Tibial artery (tissue), 4 donors: ENCODE results near the gene SHE.

Experiments used
- DNase-seq, 2 donors: peaks; one replicate each; pipeline ENCODE4 v3.0.0-alpha.2; 2019
- H3K27ac ChIP-seq, 2 donors: fragments of 200-600 bp; sonication (generic) in 1 of 2; 1 replicate in 1 of 2; 2 replicates in 1 of 2; pipeline ENCODE4 v1.5.1; 2018 to 2019; ENCODE audit warnings: mild to moderate bottlenecking in 1 of 2
- H3K27me3 ChIP-seq, 2 donors: fragments of 200-600 bp; sonication (generic) in 1 of 2; one replicate each; pipeline versions ENCODE4 v1.5.1 to v1.6.0; 2016 to 2019
- H3K36me3 ChIP-seq, 3 donors: fragments of 200-600 bp; sonication (generic) in 2 of 3; one replicate each; pipeline ENCODE4 v1.5.1; 2016 to 2019; ENCODE audit warnings: mild to moderate bottlenecking in 2 of 3
- H3K4me1 ChIP-seq, 4 donors: fragments of 200-600 bp; sonication (generic) in 2 of 4; 1 replicate in 3 of 4; 2 replicates in 1 of 4; pipeline ENCODE4 v1.5.1; 2016 to 2019
- H3K4me3 ChIP-seq, 2 donors: fragments of 200-600 bp; sonication (generic) in 1 of 2; 1 replicate in 1 of 2; 2 replicates in 1 of 2; pipeline ENCODE4 v1.5.1; 2018 to 2019; ENCODE audit warnings: mild to moderate bottlenecking in 2 of 2
- H3K9me3 ChIP-seq, 3 donors: fragments of 200-600 bp; sonication (generic) in 1 of 3; one replicate each; pipeline ENCODE4 v1.5.1; 2016 to 2019
- intact Hi-C: fragments of 100-400 bp; cut with DNase I; formaldehyde crosslinking; loops from one replicate; pipeline ENCODE4 v1.15.0; 2023; ENCODE audit warnings: low total_unique reads
- TF ChIP-seq, protein P1 (sequence below), 2 experiments: fragments of 200-600 bp in 1 of 2; fragments of 450-650 bp in 1 of 2; IDR thresholded peaks; one replicate each; pipeline ENCODE4 v1.5.1; 2017 to 2019; ENCODE audit warnings: antibody characterized with exemption in 2 of 2, mild to moderate bottlenecking in 1 of 2, moderate library complexity in 1 of 2

Gene SHE

DNA sequence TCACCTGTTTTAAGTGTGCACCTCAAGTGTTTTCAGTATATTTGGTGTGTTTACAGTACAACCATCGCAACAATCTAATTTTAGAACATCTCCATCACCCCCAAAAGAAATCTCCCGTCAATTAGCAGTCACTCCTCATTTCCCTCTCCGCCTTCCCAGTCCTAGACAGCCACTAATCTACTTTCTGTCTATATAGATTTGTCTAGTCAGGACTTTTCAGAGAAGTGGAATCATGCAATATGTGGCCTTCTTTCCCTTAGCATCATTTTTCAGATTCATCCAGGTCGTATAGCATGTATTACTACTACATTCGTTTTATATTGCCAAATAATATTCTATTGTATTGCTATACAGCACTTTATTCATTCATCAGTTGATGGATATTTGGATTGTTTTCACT is 1.7 kb upstream of the SHE start:
- peaks cover 0 to 70% of the 10 kb centered on the region in 2 donors for H3K27me3 ChIP-seq

DNA sequence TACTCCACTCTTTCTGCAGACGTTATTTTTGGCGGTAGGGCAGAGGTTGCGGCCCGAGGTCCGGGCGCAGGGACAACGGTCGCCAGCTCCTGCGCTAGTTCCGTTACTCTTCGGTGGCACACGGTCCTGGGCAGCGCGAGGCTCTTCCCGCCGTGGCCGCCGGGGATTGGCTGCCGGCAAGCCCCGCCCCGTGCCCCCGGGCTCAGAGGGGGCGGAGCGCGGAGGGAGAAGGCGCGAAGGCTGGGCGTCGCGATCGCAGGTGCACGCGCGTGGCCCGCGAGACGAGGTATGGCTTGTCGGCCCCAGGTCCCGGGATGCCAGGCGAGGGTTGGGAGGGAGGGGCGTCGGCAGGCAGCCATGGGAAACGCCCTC is 518 bp upstream of the SHE start:
- Histone ChIP-seq H3K4me3 (peak overlapping the region; percentile 41 to 54), H3K27ac (no peak overlapping the region)
- TF ChIP-seq, protein P1, sequence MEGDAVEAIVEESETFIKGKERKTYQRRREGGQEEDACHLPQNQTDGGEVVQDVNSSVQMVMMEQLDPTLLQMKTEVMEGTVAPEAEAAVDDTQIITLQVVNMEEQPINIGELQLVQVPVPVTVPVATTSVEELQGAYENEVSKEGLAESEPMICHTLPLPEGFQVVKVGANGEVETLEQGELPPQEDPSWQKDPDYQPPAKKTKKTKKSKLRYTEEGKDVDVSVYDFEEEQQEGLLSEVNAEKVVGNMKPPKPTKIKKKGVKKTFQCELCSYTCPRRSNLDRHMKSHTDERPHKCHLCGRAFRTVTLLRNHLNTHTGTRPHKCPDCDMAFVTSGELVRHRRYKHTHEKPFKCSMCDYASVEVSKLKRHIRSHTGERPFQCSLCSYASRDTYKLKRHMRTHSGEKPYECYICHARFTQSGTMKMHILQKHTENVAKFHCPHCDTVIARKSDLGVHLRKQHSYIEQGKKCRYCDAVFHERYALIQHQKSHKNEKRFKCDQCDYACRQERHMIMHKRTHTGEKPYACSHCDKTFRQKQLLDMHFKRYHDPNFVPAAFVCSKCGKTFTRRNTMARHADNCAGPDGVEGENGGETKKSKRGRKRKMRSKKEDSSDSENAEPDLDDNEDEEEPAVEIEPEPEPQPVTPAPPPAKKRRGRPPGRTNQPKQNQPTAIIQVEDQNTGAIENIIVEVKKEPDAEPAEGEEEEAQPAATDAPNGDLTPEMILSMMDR (IDR thresholded peaks at IDR 0.05), result no peak

More for the DNA sequence above, 1.7 kb upstream of the SHE start:
- TF ChIP-seq, protein P1 (IDR thresholded peaks at IDR 0.05), result no peak
- H3K4me3 ChIP-seq, result no peak overlapping the region
- no peaks in the 10 kb centered on the region for H3K36me3 ChIP-seq
- intact Hi-C loops, result no loop called here
- no peak for DNase-seq
- peaks cover 0 to 17% (median 11%) of the 10 kb centered on the region in 4 donors for H3K4me1 ChIP-seq
- H3K9me3 ChIP-seq, result peaks cover 0 to 7% (median 3%) of the 10 kb centered on the region in 3 donors
- no peak overlapping the region for H3K27ac ChIP-seq

DNA sequence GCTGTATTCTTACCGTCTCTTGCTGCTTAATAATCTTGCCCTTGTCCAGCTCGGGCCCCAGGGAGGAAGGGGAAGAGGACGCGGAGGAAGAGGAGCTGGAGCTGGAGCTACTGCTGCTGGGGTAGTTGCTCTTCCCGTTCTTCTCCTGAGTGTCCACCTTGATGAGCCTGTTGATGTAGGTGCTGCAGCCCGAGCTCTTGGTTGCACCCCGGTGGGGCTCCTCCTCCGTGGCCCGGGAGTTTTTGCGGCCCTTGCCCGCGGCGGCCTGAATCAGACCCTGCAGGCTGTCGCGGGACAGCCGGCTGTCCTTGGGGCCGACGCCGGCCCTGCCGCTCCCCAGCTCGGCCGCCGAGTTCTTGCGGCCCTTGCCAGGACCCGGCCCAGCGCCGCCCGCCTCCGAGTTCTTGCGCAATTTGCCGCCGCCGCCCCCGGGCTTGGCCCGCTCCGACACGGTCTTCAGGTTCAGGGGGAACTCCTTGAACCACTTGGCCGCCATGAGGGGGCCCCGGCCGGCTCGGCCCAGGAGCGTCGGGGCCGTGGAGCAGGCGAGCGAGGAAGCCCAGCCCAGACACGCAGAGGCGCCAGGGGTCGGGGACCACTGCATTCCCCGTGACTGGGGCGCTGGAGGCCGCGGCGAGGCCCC is 668 bp downstream of the SHE start:
- TF ChIP-seq, protein P1 (IDR thresholded peaks at IDR 0.05), result no peak
- peak; percentile 48 to 77 for DNase-seq
- Histone ChIP-seq H3K4me1 (peaks cover 0 to 17% (median 11%) of the 10 kb centered on the region in 4 donors), H3K4me3 (peak overlapping the region; percentile 41 to 54), H3K9me3 (peaks cover 0 to 7% (median 3%) of the 10 kb centered on the region in 3 donors), H3K27me3 (peaks cover 0 to 67% of the 10 kb centered on the region in 2 donors), H3K27ac (peak overlapping the region in 1 of 2 donors; percentile 35), H3K36me3 (no peaks in the 10 kb centered on the region)
- intact Hi-C loops, result no loop called here

More for the DNA sequence above, 518 bp upstream of the SHE start:
- no peaks in the 10 kb centered on the region for H3K36me3 ChIP-seq
- H3K4me1 ChIP-seq, result peaks cover 0 to 17% (median 11%) of the 10 kb centered on the region in 4 donors
- peaks cover 0 to 71% of the 10 kb centered on the region in 2 donors for H3K27me3 ChIP-seq
- H3K9me3 ChIP-seq, result peaks cover 0 to 7% (median 3%) of the 10 kb centered on the region in 3 donors
- intact Hi-C loops, result no loop called here
- no peak for DNase-seq

DNA sequence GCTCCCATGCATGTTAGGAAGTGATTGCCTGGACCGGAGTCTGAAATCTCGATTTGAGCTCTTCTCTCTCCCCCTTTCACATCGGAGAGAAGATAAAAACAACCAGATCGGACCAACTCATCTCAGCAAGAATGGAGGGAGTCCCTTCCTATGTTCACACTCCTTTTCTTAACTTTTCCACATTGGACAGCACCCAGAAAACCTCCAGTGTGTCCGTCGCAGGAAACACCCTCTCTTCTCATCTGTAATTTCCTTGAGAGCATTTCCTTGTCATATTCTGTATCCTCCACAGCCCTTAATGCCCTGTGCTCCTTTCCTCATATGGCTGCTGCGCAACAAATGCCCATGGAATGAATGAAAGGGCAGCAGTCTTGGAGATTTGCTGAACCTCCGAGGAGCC is 1.7 kb downstream of the SHE start:
- H3K36me3 ChIP-seq, result no peaks in the 10 kb centered on the region
- TF ChIP-seq, protein P1 (IDR thresholded peaks at IDR 0.05), result no peak
- peaks cover 0 to 17% (median 11%) of the 10 kb centered on the region in 4 donors for H3K4me1 ChIP-seq
- H3K27me3 ChIP-seq, result peaks cover 0 to 71% of the 10 kb centered on the region in 2 donors
- DNase-seq, result no peak
- peaks cover 0 to under 1% (median 0%) of the 10 kb centered on the region in 3 donors for H3K9me3 ChIP-seq
- H3K4me3 ChIP-seq, result peak overlapping the region; percentile 41 to 54
- no peak overlapping the region for H3K27ac ChIP-seq
- intact Hi-C loops, result no loop called here

DNA sequence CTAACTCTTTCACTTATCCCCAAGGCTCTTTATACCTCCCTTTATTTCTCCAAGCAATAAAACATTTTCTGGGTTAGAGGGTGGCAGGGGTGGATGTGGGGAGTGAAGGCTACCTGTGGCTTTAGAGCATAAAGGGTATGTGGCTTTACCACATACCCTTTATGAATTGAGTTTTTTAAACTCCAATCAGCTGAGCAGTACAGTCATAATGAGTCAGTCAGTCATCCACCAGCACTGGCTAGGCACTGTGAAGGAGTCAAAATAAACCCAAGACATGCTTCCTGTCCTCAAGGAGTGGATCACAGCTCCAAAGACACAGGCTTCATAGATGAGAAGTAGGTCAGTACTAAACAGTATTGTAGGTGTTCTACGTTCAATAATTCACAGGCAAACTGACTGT is 2.8 kb downstream of the SHE start:
- TF ChIP-seq, protein P1 (IDR thresholded peaks at IDR 0.05), result no peak
- H3K9me3 ChIP-seq, result no peaks in the 10 kb centered on the region
- intact Hi-C loops, result loop anchor here (10.0 kb wide), 1 partner anchor 385 kb away; no protein-coding TSS in a partner anchor
- peak overlapping the region in 1 of 2 donors; percentile 54 for H3K4me3 ChIP-seq
- H3K36me3 ChIP-seq, result no peaks in the 10 kb centered on the region
- H3K27me3 ChIP-seq, result peaks cover 0 to 76% of the 10 kb centered on the region in 2 donors
- H3K4me1 ChIP-seq, result peaks cover 0 to 17% (median 11%) of the 10 kb centered on the region in 4 donors
- DNase-seq, result no peak
- H3K27ac ChIP-seq, result no peak overlapping the region
